ENCODE measurements around the gene CD14.
"Not testable (repeated sequence)": the region's sequence is repeated elsewhere in the genome, so short reads cannot be mapped to it uniquely, and the experiment has no call there.

- TF ChIP-seq CTCF, POLR2A (IDR thresholded peaks at IDR 0.05): not testable (repeated sequence)
Measured at GRCh38 chr5:140593070-140593469, 39.9 kb downstream of the CD14 start.
